Upper lobe of left lung (tissue), 6 donors: ENCODE measurements around the gene VPS9D1. TPM values are rescaled to one million over a fixed set of nuclear protein-coding genes. Genes with fewer than 3 reads are reported as not detected.

Source experiments
- ATAC-seq, 2 donors: fragments of 200-7000 bp; cut with Tn5 transposase; one replicate each; pipeline ENCODE4 v1.9.1; 2022; ENCODE audit warnings: mild to moderate bottlenecking in 2 of 2, moderate library complexity in 2 of 2; ENCODE audit not compliant: low FRiP score in 2 of 2
- DNase-seq, 2 donors: peaks; one replicate each; pipeline ENCODE4 v3.0.0-alpha.2; 2019 to 2020
- H3K27ac ChIP-seq, 4 donors: fragments of 200-600 bp; sonication (generic); one replicate each; pipeline ENCODE4 v1.5.1; 2016 to 2019
- H3K27me3 ChIP-seq, 4 donors: fragments of 200-600 bp; sonication (generic); one replicate each; pipeline ENCODE4 v1.5.1; 2017 to 2019
- H3K36me3 ChIP-seq, 4 donors: fragments of 200-600 bp; sonication (generic); one replicate each; pipeline ENCODE4 v1.5.1; 2016 to 2019
- H3K4me1 ChIP-seq, 4 donors: fragments of 200-600 bp; sonication (generic); one replicate each; pipeline ENCODE4 v1.5.1; 2018 to 2019
- H3K4me3 ChIP-seq, 4 donors: fragments of 200-600 bp; sonication (generic); one replicate each; pipeline ENCODE4 v1.5.1; 2017 to 2019; ENCODE audit warnings: mild to moderate bottlenecking in 2 of 4, moderate library complexity in 1 of 4
- H3K9me3 ChIP-seq, 4 donors: fragments of 200-600 bp; sonication (generic); one replicate each; pipeline ENCODE4 v1.5.1; 2018 to 2019
- EP300 ChIP-seq, 4 donors: sonication (generic); formaldehyde crosslinking; IDR thresholded peaks; one replicate each; pipeline ENCODE4 v1.5.1; 2017; ENCODE audit warnings: antibody characterized with exemption in 4 of 4, control low read depth in 2 of 4
- POLR2A ChIP-seq, 4 donors: fragments of 450-650 bp; IDR thresholded peaks; one replicate each; pipeline ENCODE4 v1.5.1; 2016 to 2017; ENCODE audit warnings: antibody characterized with exemption in 4 of 4, mild to moderate bottlenecking in 2 of 4
- POLR2AphosphoS5 ChIP-seq, 2 donors: sonication (generic); formaldehyde crosslinking; IDR thresholded peaks; one replicate each; pipeline ENCODE4 v1.5.1; 2017; ENCODE audit warnings: antibody characterized with exemption in 2 of 2
- WGBS, 2 donors: methylation state at CpG; one replicate each; pipeline ENCODE4 v1.1.5; 2017 to 2018; 5-methylcytosine and 5-hydroxymethylcytosine counted together
- total RNA-seq, 6 donors: library from RNA; depleted of rRNA in 4 of 6; stranded (reverse); fragments of >200 nt in 4 of 6; gene quantifications; one replicate each; pipeline versions ENCODE4 v1.1.0 to v1.2.1, GENCODE V29; 2016 to 2021
- TF ChIP-seq, protein P1 (sequence below), 6 experiments: fragments of 450-650 bp in 4 of 6; fragments of 200-600 bp in 2 of 6; sonication (generic) in 2 of 6; IDR thresholded peaks; one replicate each; pipeline ENCODE4 v1.5.1; 2016 to 2019; ENCODE audit warnings: antibody characterized with exemption in 6 of 6
- donor health status: DM: no; HTN: no; CAD: no; lungs with moderate emphysema.
- donor health status: DM: no; HTN: yes; CAD: no; lungs with severe emphysema.

The VPS9D1 gene, protein sequence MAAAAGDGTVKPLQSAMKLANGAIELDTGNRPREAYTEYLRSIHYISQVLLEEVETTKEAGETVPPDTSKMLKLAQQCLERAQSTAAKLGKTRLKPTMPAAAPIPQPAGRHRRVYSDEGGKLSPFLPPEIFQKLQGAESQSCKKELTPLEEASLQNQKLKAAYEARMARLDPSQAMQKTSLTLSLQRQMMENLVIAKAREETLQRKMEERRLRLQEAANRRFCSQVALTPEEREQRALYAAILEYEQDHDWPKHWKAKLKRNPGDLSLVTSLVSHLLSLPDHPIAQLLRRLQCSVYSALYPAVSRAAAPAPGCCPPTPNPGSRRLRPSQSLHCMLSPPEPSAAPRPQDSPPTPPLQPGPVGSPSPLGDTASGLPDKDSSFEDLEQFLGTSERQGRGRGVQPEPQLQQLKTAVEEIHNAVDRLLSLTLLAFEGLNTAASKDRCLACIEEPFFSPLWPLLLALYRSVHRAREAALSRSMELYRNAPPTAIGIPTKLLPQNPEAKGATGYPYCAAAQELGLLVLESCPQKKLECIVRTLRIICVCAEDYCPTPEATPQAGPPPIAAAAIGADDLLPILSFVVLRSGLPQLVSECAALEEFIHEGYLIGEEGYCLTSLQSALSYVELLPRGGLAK
- total RNA-seq: 10 to 100 TPM in 5 of 6 donors, 1 to 10 TPM in 1; 7.4 to 45.1 (median 20.2) TPM

DNA sequence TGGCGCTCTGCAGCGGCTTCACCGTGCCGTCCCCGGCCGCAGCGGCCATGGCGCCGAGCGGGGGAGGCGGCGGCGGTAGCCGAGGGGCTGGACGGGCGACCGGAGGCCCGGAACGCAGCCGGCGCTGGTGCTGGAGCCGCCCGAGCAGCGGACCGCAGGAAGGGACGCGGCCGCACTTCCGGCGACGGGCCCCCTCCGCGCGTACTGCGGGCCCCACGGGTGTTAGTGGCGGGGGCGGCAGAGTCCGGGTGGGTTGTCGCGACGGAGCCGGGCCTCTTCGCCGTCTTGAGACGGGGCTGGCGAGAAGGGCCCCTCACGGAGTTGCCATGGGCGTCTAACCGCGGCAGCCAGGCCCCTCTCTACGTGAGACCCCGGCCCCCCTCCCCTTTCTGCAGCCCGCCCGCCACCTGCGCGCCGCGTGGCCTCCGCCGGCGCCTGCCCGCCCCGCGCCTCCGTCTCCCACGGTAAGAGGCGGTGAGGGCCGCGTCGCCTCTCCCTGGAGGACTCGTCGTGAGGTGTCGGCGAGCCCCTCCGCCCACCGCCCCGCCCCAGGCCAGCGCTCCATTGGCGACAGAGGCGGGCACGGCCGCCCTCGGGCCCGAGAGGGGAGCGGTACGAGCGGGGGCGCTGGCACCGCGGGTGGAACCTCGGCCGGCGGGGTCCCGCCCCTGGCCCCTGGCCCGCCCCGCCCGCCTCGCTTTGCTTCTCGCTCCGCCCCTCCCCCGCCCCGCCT, at the start of gene VPS9D1, which contains the start of gene ZNF276:
Gene VPS9D1, minus strand, starts transcription at position 86 of the 733 bp plus-strand sequence. Its CDS starts 37 bp downstream, at position 49.
Gene ZNF276, plus strand, starts transcription at position 725 of the 733 bp plus-strand sequence. CDS start 104 bp downstream, outside the sequence.
- TF ChIP-seq, protein P1, sequence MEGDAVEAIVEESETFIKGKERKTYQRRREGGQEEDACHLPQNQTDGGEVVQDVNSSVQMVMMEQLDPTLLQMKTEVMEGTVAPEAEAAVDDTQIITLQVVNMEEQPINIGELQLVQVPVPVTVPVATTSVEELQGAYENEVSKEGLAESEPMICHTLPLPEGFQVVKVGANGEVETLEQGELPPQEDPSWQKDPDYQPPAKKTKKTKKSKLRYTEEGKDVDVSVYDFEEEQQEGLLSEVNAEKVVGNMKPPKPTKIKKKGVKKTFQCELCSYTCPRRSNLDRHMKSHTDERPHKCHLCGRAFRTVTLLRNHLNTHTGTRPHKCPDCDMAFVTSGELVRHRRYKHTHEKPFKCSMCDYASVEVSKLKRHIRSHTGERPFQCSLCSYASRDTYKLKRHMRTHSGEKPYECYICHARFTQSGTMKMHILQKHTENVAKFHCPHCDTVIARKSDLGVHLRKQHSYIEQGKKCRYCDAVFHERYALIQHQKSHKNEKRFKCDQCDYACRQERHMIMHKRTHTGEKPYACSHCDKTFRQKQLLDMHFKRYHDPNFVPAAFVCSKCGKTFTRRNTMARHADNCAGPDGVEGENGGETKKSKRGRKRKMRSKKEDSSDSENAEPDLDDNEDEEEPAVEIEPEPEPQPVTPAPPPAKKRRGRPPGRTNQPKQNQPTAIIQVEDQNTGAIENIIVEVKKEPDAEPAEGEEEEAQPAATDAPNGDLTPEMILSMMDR (IDR thresholded peaks at IDR 0.05): peak in 1 of 6 experiments; percentile 13
- TF ChIP-seq POLR2A (IDR thresholded peaks at IDR 0.05) (peak in 2 of 4 donors; percentile 56 to 68), POLR2AphosphoS5 (IDR thresholded peaks at IDR 0.05) (peak; percentile 52 to 71), EP300 (IDR thresholded peaks at IDR 0.05) (no peak)
- Histone ChIP-seq H3K27ac (peak within 1 kb of the TSS; percentile 91 to 99 (median 98)), H3K4me3 (peak within 1 kb of the TSS; percentile 67 to 99 (median 95)), H3K36me3 (peaks cover 6 to 33% (median 26%) of the 10 kb centered on the region in 4 donors), H3K9me3 (no peaks in the 10 kb centered on the region), H3K4me1 (peaks cover 36 to 55% (median 42%) of the 10 kb centered on the region in 4 donors), H3K27me3 (peaks cover 0 to 8% (median 0%) of the 10 kb centered on the region in 4 donors)
- ATAC-seq: peak; percentile 77 to 89
- peak; percentile 85 to 97 for DNase-seq
- 0% methylated on average over 3 of the region's 103 CpGs; no CpG with 5 or more reads in 1 of the 2 donors for WGBS, 2 donors

DNA sequence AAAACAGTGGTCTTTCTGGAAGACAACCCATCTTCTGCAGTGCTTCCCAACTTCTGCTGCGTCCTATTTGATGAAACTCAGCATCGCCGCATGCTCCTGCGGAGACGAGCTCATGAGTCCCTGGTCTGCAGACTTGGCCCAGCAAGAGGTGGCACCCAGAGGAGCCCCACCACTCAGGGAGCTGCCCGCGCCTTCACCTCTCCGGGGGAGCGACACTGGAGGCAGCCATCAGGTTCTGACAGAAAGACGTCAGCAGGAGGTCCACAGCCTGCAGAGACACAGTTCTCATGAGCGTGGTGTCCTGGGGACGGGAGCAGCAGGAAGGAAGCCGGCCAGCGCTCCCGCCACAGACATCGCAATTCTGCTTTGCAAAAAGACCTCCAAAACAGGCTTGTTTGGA, 49.7 kb upstream of the VPS9D1 start:
- peaks cover 1 to 3% (median 2%) of the 10 kb centered on the region in 4 donors for H3K4me1 ChIP-seq
- H3K27me3 ChIP-seq: no peaks in the 10 kb centered on the region
- ATAC-seq (no peak), DNase-seq (peak in 1 of 2 donors; percentile 59)
- no peaks in the 10 kb centered on the region for H3K9me3 ChIP-seq
- H3K4me3 ChIP-seq: no peak overlapping the region
- no peak overlapping the region for H3K27ac ChIP-seq
- 92 to 96% methylated on average over 14 to 16 of the region's 16 CpGs for WGBS, 2 donors
- peaks cover 0 to 20% (median 2%) of the 10 kb centered on the region in 4 donors for H3K36me3 ChIP-seq
- TF ChIP-seq, protein P1 (IDR thresholded peaks at IDR 0.05): no peak
- TF ChIP-seq EP300 (IDR thresholded peaks at IDR 0.05) (no peak), POLR2AphosphoS5 (IDR thresholded peaks at IDR 0.05) (no peak), POLR2A (IDR thresholded peaks at IDR 0.05) (no peak)

DNA sequence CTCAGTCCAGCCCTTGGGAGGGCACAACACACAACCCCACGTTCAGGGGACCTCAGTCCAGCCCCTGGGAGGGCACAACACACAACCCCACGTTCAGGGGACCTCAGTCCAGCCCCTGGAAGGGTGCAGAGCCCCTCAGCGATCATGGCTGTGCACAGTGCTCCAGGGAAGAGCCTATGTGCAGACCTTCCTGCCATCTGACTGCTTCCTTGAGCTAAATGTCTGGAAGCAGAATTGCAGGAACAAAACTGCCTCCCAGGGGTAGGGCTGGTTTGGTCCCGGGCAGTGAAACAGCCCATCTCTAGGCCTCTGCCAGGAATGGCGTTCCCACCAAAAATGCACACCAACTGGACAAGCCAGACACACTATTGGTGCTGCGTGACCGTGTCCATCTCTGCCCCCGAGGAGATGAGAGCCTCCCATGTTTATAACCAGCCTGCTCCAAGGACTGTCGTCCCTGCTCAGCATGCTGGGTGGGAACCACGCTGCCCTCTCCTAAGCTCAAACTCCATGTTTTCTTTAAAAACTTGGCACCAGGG, 44.7 kb upstream of the VPS9D1 start:
- Histone ChIP-seq H3K4me3 (peak overlapping the region in 3 of 4 donors; percentile 36 to 51 (median 47)), H3K27me3 (no peaks in the 10 kb centered on the region), H3K27ac (peak overlapping the region; percentile 79 to 89 (median 87)), H3K9me3 (no peaks in the 10 kb centered on the region), H3K4me1 (peaks cover 11 to 18% (median 16%) of the 10 kb centered on the region in 4 donors), H3K36me3 (peaks cover 0 to 7% (median 2%) of the 10 kb centered on the region in 4 donors)
- ATAC-seq (peak in 1 of 2 donors; percentile 19), DNase-seq (no peak)
- TF ChIP-seq, protein P1 (IDR thresholded peaks at IDR 0.05): no peak
- TF ChIP-seq POLR2A (IDR thresholded peaks at IDR 0.05): no peak
- no peak for TF ChIP-seq POLR2AphosphoS5 (IDR thresholded peaks at IDR 0.05)
- TF ChIP-seq EP300 (IDR thresholded peaks at IDR 0.05): no peak
- 30 to 56% methylated on average over 2 to 10 of the region's 10 CpGs for WGBS, 2 donors

DNA sequence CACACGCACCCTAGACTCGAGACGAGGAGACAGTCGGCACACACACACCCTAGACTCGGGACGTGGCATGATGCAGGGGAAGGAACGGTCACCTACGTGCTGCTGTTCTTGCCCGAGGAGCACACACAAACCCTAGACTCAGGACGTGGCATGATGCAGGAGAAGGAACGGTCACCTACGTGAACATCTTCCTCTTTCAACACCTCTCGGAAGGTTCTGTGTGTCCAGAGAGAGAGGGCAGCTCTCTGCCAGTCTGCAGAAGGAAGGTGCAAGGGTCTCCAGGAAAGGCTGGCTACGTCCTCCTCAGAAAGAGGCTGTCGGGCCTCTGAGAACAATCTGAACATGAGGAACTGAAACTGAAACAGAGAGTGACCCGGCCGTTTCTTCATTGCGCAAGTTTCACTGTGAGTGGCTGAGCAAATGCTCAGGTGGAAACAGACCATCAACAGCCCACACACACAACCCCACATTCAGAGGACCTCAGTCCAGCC, 44.1 kb upstream of the VPS9D1 start:
- Histone ChIP-seq H3K27ac (peak overlapping the region; percentile 79 to 89 (median 87)), H3K9me3 (no peaks in the 10 kb centered on the region), H3K4me1 (peaks cover 11 to 22% (median 16%) of the 10 kb centered on the region in 4 donors), H3K4me3 (peak overlapping the region in 3 of 4 donors; percentile 36 to 51 (median 47)), H3K27me3 (no peaks in the 10 kb centered on the region), H3K36me3 (peaks cover 0 to 2% (median under 1%) of the 10 kb centered on the region in 4 donors)
- 21 to 50% methylated on average over 10 to 18 of the region's 18 CpGs for WGBS, 2 donors
- ATAC-seq: peak; percentile 77 to 82
- TF ChIP-seq POLR2AphosphoS5 (IDR thresholded peaks at IDR 0.05): peak; percentile 42 to 72
- peak in 1 of 4 donors; percentile 7 for TF ChIP-seq EP300 (IDR thresholded peaks at IDR 0.05)
- peak in 3 of 4 donors; percentile 60 to 80 (median 75) for TF ChIP-seq POLR2A (IDR thresholded peaks at IDR 0.05)
- TF ChIP-seq, protein P1 (IDR thresholded peaks at IDR 0.05): no peak
- peak in 1 of 2 donors; percentile 94 for DNase-seq
